Measurements from ENCODE around the gene STUB1. TPM values are rescaled to one million over a fixed set of nuclear protein-coding genes. Genes with fewer than 3 reads are reported as not detected.

The STUB1 gene
- total RNA-seq, 1 donor from 2014 or later: 99.3 TPM

- Mint-ChIP-seq H3K4me3 (no peak overlapping the region), H3K9me3 (no peaks in the 10 kb centered on the region), H3K4me1 (peaks cover 16% of the 10 kb centered on the region), H3K27ac (ENCODE audit: unreplicated experiment) (no peak overlapping the region), H3K36me3 (ENCODE audit: low read depth) (no peaks in the 10 kb centered on the region), H3K27me3 (ENCODE audit: low read depth) (peaks cover 87% of the 10 kb centered on the region)
- DNase-seq (ENCODE audit: low read depth, low spot score): no peak
- TF ChIP-seq, protein P1, sequence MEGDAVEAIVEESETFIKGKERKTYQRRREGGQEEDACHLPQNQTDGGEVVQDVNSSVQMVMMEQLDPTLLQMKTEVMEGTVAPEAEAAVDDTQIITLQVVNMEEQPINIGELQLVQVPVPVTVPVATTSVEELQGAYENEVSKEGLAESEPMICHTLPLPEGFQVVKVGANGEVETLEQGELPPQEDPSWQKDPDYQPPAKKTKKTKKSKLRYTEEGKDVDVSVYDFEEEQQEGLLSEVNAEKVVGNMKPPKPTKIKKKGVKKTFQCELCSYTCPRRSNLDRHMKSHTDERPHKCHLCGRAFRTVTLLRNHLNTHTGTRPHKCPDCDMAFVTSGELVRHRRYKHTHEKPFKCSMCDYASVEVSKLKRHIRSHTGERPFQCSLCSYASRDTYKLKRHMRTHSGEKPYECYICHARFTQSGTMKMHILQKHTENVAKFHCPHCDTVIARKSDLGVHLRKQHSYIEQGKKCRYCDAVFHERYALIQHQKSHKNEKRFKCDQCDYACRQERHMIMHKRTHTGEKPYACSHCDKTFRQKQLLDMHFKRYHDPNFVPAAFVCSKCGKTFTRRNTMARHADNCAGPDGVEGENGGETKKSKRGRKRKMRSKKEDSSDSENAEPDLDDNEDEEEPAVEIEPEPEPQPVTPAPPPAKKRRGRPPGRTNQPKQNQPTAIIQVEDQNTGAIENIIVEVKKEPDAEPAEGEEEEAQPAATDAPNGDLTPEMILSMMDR (conservative IDR thresholded peaks at IDR 0.05): no peak
These were observed 14.1 kb downstream of the STUB1 start for GRCh38 chr16:694187-694862.

GRCh38 chr16:694863-695354 lies 14.7 kb downstream of the STUB1 start:
- Mint-ChIP-seq H3K4me1 (peaks cover 10% of the 10 kb centered on the region), H3K36me3 (ENCODE audit: low read depth) (no peaks in the 10 kb centered on the region), H3K4me3 (no peak overlapping the region), H3K9me3 (no peaks in the 10 kb centered on the region), H3K27me3 (ENCODE audit: low read depth) (peaks cover 90% of the 10 kb centered on the region), H3K27ac (ENCODE audit: unreplicated experiment) (no peak overlapping the region)
- no peak for DNase-seq (ENCODE audit: low read depth, low spot score)
- TF ChIP-seq, protein P1 (conservative IDR thresholded peaks at IDR 0.05): no peak

DNA sequence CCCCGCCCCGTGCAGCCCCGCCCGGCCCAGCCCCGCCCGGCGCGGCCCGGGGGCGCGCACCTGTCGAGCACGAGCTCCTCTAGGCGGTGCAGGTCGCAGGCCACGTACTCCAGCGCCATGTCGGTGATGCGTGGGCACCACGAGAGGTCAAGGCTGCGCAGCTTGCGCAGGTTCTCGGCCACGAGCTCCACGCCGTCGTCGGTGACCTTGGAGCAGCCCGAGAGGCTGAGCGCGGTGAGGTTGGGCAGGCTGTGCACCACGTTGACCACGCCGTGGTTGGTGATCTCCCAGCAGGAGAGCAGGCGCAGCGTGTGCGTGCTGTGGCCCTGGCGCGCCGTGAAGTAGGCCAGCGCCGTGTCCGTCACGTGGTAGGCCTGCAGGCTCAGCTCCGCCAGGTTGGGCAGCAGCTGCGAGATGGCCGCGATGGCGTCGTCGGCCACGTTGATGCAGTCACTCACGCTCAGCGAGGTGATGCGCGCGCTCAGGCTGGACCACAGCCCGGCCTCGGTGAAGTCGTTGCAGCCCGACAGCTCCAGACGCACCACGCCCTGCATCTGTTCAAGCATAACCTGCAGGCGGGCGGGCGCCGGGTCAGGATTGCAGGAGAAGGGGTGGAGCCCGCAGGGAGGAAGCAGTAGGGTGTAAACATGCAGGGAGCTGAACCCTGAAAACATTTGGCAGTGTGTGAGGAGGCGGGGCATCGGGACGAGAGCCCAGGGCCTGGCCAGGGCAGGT lies 15.3 kb downstream of the STUB1 start:
- H3K4me3 Mint-ChIP-seq: no peak overlapping the region
- TF ChIP-seq, protein P1 (conservative IDR thresholded peaks at IDR 0.05): no peak
- H3K36me3 Mint-ChIP-seq (ENCODE audit: low read depth): no peaks in the 10 kb centered on the region
- H3K4me1 Mint-ChIP-seq: peaks cover 6% of the 10 kb centered on the region
- no peaks in the 10 kb centered on the region for H3K9me3 Mint-ChIP-seq
- H3K27me3 Mint-ChIP-seq (ENCODE audit: low read depth): peaks cover 91% of the 10 kb centered on the region
- no peak for DNase-seq (ENCODE audit: low read depth, low spot score)
- H3K27ac Mint-ChIP-seq (ENCODE audit: unreplicated experiment): no peak overlapping the region

- no peaks in the 10 kb centered on the region for H3K9me3 Mint-ChIP-seq
- no peaks in the 10 kb centered on the region for H3K4me1 Mint-ChIP-seq
- TF ChIP-seq, protein P1 (conservative IDR thresholded peaks at IDR 0.05): no peak
- DNase-seq (ENCODE audit: low read depth, low spot score): no peak
- no peak overlapping the region for H3K27ac Mint-ChIP-seq (ENCODE audit: unreplicated experiment)
- no peak overlapping the region for H3K4me3 Mint-ChIP-seq
- no peaks in the 10 kb centered on the region for H3K36me3 Mint-ChIP-seq (ENCODE audit: low read depth)
- H3K27me3 Mint-ChIP-seq (ENCODE audit: low read depth): peaks cover 94% of the 10 kb centered on the region
These were observed 18.9 kb downstream of the STUB1 start for GRCh38 chr16:698911-699671.

All from neural crest cell (in vitro differentiated cells).